GM23248 (cell line): ENCODE results near the gene CCDC146.
"Not testable (repeated sequence)": the region's sequence is repeated elsewhere in the genome, so short reads cannot be mapped to it uniquely, and the experiment has no call there.

Experiments used
- EZH2 ChIP-seq: fragments of 200-600 bp; sonication (generic); IDR thresholded peaks from 2 replicates; pipeline ENCODE4 v1.6.1; 2018; ENCODE audit warnings: antibody characterized with exemption, mild to moderate bottlenecking; ENCODE audit not compliant: insufficient read depth, poor library complexity, severe bottlenecking
- EZH2phosphoT487 ChIP-seq: fragments of 200-600 bp; sonication (generic); IDR thresholded peaks from 2 replicates; pipeline ENCODE4 v1.6.1; 2018; ENCODE audit warnings: antibody characterized with exemption, moderate library complexity, mild to moderate bottlenecking, low read depth; ENCODE audit not compliant: insufficient read depth

DNA sequence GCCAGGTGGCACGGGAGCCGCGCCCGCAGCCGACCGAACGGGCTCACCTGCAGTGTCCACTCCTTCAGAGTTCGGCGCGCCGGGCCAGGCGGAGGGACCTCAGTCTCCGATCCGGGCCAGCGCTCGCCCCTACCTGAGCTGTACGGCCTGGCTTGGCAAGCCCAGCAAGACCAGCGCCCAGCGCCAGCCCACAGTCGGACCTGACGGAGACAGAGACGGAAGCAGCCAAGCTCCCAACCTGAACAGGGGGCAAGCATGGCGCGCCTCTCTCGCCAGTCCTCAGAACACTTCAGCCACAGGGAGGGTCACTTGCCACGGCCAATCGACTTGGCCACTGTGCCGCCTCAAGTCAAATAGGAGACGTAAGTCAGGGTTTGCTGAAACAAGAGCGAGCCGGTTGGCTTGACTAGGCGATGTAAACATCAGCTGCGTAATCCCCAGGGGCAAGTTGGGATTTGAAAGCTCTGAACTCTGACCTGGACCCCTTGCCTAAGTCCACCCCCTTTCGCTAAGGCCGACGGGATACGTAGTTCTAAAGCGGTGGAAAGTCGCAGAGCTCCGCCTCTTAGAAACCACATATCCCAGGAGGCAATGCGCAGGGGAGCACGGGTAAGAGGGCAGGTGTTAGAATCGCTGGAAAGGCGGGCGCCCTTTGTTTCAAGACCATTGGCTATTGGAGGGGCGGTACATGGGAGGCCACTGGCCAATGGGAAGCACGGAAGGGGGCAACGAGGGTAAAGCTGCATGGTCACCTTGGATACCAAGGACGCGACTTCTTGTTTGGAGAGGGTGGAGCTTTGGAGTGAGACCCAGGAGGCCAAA lies at the start of gene CCDC146:
- not testable (repeated sequence) for TF ChIP-seq EZH2phosphoT487, EZH2
